Activated gamma-delta T cell treated with anti-CD3 and anti-CD28 coated beads, Interleukin-2, amount 50 U/mL, for 16 hours (primary cell): ENCODE data around the gene C12orf42.

ENCODE experiments used
- DNase-seq: peaks from one replicate; pipeline ENCODE4 v3.0.0-alpha.2; 2020; ENCODE audit warnings: low read depth

C12orf42 gene

DNA sequence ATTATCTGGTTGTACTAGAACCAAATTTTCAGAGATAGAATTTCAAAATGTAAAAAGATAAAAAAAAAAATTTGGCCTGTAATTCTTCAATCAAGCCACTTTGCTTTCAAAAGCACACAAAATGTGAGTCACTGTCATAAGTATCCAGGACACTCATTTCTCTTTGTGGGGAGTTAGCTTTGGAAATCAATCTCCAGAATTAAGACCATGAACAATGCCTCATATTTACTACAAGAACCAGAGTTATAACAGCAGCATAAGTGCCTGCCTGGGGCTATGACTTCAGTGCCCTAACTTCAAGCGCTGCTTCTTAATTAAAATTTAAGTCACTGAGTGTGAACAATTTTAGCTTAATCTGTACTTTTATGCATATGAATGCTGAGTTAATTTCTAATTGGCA, 162.1 kb downstream of the C12orf42 start:
- DNase-seq: no peak

DNA sequence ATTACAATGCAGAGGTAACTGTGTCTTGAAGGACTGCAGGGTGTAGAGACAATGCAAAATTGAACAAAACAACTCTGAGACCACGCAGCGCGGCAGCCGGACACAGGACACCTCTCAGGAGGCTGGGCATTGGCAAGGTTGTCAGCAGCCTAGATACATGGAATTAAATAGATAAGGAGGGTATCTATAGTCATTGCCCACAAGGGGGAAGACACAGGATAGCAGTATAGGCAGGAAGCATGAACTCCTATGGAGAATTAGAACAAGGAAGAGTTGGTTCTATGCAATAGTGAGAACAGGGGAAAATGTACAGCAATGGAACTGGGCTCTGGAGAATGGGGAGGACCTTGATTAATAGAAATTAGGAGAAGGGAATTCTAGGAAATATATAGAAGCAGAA, 164.1 kb downstream of the C12orf42 start:
- no peak for DNase-seq

- DNase-seq: no peak
These were observed 165.1 kb downstream of the C12orf42 start for GRCh38 chr12:103330672-103331071.

GRCh38 chr12:103327676-103328075, 168.1 kb downstream of the C12orf42 start:
- no peak for DNase-seq

GRCh38 chr12:103326190-103326589, 169.6 kb downstream of the C12orf42 start:
- DNase-seq: no peak

DNA sequence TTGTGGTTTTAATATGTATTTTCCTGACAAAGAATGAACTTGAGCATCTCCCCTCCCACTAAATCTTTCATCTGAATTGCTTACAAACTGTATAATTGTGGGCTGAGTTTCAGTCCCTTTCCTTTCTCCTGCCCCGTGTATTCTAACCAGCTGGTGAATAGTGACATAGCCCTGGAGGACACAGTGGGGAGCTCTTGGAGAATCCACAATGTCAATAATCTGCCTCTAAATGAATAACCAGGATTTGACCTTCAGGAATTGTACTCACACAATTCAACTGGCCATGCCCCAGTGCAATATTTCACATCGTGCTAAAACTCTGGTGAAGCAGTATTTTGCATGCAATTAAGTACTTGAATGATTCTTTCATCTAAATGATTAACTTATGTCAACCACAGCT, 177.2 kb downstream of the C12orf42 start:
- DNase-seq: no peak

GRCh38 chr12:103317220-103317619, 178.5 kb downstream of the C12orf42 start:
- no peak for DNase-seq

- DNase-seq: no peak
These were observed 181.0 kb downstream of the C12orf42 start for GRCh38 chr12:103314786-103315185.

GRCh38 chr12:103313894-103314293, 181.9 kb downstream of the C12orf42 start:
- DNase-seq: no peak

GRCh38 chr12:103312742-103313354, 182.9 kb downstream of the C12orf42 start:
- no peak for DNase-seq

- DNase-seq: no peak
These were observed 185.1 kb downstream of the C12orf42 start for GRCh38 chr12:103310546-103311270.

DNA sequence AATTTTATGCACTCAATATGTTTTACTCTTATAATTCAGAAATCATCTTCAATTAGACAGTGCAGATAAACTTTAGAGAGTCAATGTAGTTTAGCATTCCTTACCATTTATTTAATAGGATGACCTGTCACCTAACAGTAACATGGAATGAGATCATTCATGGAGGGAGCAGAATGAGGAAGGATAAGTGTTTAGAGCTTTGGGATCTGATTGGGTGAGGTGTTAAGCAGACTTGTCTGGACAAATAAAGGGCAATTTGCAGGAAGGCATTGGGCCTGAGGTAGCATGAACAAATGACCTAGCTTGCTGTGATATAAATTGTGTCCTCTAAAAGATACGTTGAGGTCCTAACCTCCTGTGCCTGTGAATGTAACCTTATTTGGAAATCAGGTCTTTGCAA, 187.4 kb downstream of the C12orf42 start:
- DNase-seq: no peak

GRCh38 chr12:103303484-103303883, 192.3 kb downstream of the C12orf42 start:
- DNase-seq: no peak

GRCh38 chr12:103301642-103302591, 193.9 kb downstream of the C12orf42 start:
- DNase-seq: no peak

DNA sequence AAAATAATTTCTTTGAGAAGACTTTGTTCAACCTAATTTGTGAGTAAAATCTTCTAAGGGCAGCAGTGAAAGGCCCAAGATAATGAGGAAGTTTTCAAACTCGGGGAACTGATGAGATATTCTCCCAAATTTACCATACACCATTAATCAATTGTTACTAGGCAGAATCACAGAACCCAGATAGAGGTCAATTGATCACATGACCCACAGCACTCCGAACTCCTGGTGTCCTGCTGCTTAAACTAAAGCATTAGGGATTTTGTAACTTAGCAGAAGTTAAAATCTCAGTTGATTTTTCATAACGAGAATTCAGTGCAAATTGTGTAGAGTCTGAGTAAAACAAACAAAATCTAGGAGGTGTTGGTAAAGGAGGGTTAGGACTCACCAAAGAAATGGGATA, 207.8 kb downstream of the C12orf42 start:
- no peak for DNase-seq

- no peak for DNase-seq
These were observed 213.6 kb downstream of the C12orf42 start for GRCh38 chr12:103282124-103282523.

DNA sequence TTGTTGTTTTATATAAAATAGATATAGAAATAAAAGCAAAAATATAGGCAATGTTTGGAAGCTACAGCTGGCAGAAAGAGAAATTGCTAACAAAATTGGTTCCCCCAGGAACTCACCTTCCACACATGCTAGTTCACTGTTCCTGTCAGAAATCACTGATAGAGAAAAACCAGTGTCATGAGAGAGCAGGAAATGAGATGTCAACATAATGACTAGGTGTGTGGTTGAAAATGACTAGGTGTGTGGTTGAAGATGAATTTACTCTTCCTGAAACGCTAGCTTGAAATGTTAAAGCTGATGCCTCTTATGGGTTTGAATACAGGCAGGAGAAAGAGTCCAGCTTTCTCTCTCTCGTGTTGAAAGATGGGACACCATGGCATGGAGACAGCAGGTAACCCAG, 216.3 kb downstream of the C12orf42 start:
- DNase-seq: no peak

DNA sequence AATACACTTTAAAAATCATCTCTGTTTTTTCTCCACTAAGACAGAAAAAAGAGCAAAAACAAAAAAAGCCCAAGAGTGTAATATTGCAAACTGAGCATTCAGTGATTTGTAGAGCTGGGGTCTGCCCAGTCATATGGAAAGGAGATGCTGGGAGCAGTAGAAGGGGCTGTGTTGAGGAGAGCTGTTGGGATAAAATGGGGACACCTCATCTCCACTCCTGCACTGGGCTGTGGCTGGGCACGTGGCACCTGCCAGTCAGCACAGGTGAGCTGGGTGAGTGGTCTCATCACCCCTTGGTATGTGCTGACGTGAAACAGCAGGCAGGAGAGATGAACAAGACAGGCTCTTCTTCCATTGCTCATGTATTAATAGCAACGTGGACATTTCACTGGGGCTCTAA, 217.4 kb downstream of the C12orf42 start:
- DNase-seq: no peak

GRCh38 chr12:103273645-103274044, 222.1 kb downstream of the C12orf42 start:
- DNase-seq: no peak

- no peak for DNase-seq
These were observed 222.8 kb downstream of the C12orf42 start for GRCh38 chr12:103272949-103273348.

DNA sequence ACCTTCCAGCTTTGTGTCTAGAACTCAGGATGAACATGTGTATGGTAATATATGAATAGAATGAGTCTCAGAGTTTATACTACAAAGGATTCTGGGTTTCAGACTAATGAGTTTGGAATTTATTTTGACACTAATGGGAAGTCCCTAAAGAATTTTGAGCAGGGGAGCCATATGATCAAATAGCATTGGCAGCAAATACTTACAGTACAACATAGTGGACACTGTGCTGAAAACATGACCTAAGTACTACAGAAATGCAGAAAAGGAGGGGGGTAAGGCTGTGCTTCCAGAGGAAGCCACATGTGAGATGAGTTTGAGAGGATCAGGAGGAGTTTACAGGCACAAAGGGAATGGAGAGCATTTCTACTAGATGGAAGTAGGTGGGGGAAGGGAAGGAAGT, 225.8 kb downstream of the C12orf42 start:
- DNase-seq: no peak

- no peak for DNase-seq
These were observed 226.8 kb downstream of the C12orf42 start for GRCh38 chr12:103268831-103269514.
